KMS-11 (cell line): ENCODE data around the gene PIK3CA.

Source experiments
- H2AFZ ChIP-seq: fragments of 200-600 bp; sonication (generic); 2 replicates; pipeline ENCODE4 v1.6.1; 2016; ENCODE audit warnings: antibody characterized with exemption, mixed run types, low read depth
- H3K27ac ChIP-seq: fragments of 200-600 bp; sonication (generic); 2 replicates; pipeline ENCODE4 v1.6.1; 2016; ENCODE audit warnings: mild to moderate bottlenecking, mixed run types
- H3K27me3 ChIP-seq: fragments of 200-600 bp; sonication (generic); 2 replicates; pipeline ENCODE4 v1.6.1; 2017; ENCODE audit warnings: mild to moderate bottlenecking, low read depth, mixed run types, moderate library complexity; ENCODE audit not compliant: insufficient read depth
- H3K36me3 ChIP-seq: fragments of 200-600 bp; sonication (generic); 2 replicates; pipeline ENCODE4 v1.6.1; 2017; ENCODE audit warnings: mild to moderate bottlenecking, mixed run types; ENCODE audit not compliant: insufficient read depth
- H3K4me1 ChIP-seq: fragments of 200-600 bp; sonication (generic); 2 replicates; pipeline ENCODE4 v1.6.1; 2016; ENCODE audit warnings: mild to moderate bottlenecking, low read depth, mixed run types; ENCODE audit not compliant: poor library complexity, severe bottlenecking
- H3K4me2 ChIP-seq: fragments of 200-600 bp; sonication (generic); 2 replicates; pipeline ENCODE4 v1.7.0; 2016; ENCODE audit warnings: mild to moderate bottlenecking, mixed run types
- H3K4me3 ChIP-seq: fragments of 200-600 bp; sonication (generic); IDR thresholded peaks from 2 replicates; pipeline ENCODE4 v1.6.1; 2017; ENCODE audit warnings: low read depth, low read length, mixed read lengths; ENCODE audit not compliant: insufficient read depth
- H3K79me2 ChIP-seq: fragments of 200-600 bp; sonication (generic); 2 replicates; pipeline ENCODE4 v1.6.1; 2016; ENCODE audit warnings: low read depth, mixed run types; ENCODE audit not compliant: insufficient read depth
- H3K9ac ChIP-seq: fragments of 200-600 bp; sonication (generic); 2 replicates; pipeline ENCODE4 v1.6.1; 2016; ENCODE audit warnings: mild to moderate bottlenecking, mixed run types
- H4K20me1 ChIP-seq: fragments of 200-600 bp; sonication (generic); 2 replicates; pipeline ENCODE4 v1.6.1; 2016; ENCODE audit warnings: mild to moderate bottlenecking, mixed run types; ENCODE audit not compliant: insufficient read depth
- CTCF ChIP-seq: fragments of 200-600 bp; sonication (generic); conservative IDR thresholded peaks from 2 replicates; pipeline ENCODE4 v1.6.1; 2017; ENCODE audit warnings: low read depth, mild to moderate bottlenecking, antibody characterized with exemption, low read length, moderate library complexity, mixed read lengths

PIK3CA gene

GRCh38 chr3:179286331-179286730 lies 138.2 kb downstream of the PIK3CA start:
- Histone ChIP-seq H3K79me2 (no peaks in the 10 kb centered on the region), H3K4me1 (no peaks in the 10 kb centered on the region), H2AFZ (no peak overlapping the region), H3K4me3 (no peak overlapping the region), H3K9ac (no peak overlapping the region), H3K27me3 (no peaks in the 10 kb centered on the region), H4K20me1 (no peaks in the 10 kb centered on the region), H3K4me2 (no peak overlapping the region), H3K27ac (no peak overlapping the region), H3K36me3 (no peaks in the 10 kb centered on the region)
- TF ChIP-seq CTCF, result no peak

GRCh38 chr3:179288845-179289244 lies 140.7 kb downstream of the PIK3CA start:
- Histone ChIP-seq H3K27me3 (no peaks in the 10 kb centered on the region), H4K20me1 (no peaks in the 10 kb centered on the region), H2AFZ (no peak overlapping the region), H3K4me2 (no peak overlapping the region), H3K9ac (no peak overlapping the region), H3K4me1 (no peaks in the 10 kb centered on the region), H3K27ac (no peak overlapping the region), H3K36me3 (no peaks in the 10 kb centered on the region), H3K79me2 (no peaks in the 10 kb centered on the region), H3K4me3 (no peak overlapping the region)
- TF ChIP-seq CTCF, result no peak

- H3K36me3 ChIP-seq, result no peaks in the 10 kb centered on the region
- H3K4me1 ChIP-seq, result no peaks in the 10 kb centered on the region
- TF ChIP-seq CTCF, result no peak
- H2AFZ ChIP-seq, result no peak overlapping the region
- H3K4me3 ChIP-seq, result no peak overlapping the region
- H4K20me1 ChIP-seq, result no peaks in the 10 kb centered on the region
- H3K79me2 ChIP-seq, result no peaks in the 10 kb centered on the region
- no peak overlapping the region for H3K4me2 ChIP-seq
- H3K9ac ChIP-seq, result no peak overlapping the region
- no peak overlapping the region for H3K27ac ChIP-seq
- no peaks in the 10 kb centered on the region for H3K27me3 ChIP-seq
Observed at GRCh38 chr3:179289295-179289694, 141.1 kb downstream of the PIK3CA start.
